GM03348 (cell line): Measurements from ENCODE around the gene CAMK2B.

ENCODE experiments used
- DNase-seq: peaks from one replicate; pipeline ENCODE4 v3.0.0; 2012; ENCODE audit warnings: low spot score

The CAMK2B gene

GRCh38 chr7:44286618-44287487 lies 38.5 kb downstream of the CAMK2B start:
- no peak for DNase-seq

- DNase-seq, result no peak
Measured at GRCh38 chr7:44286182-44286617, 39.2 kb downstream of the CAMK2B start.

- DNase-seq, result no peak
Measured at GRCh38 chr7:44285561-44285960, 39.8 kb downstream of the CAMK2B start.

GRCh38 chr7:44284881-44285541 lies 40.4 kb downstream of the CAMK2B start:
- DNase-seq, result no peak

- no peak for DNase-seq
Measured at GRCh38 chr7:44284216-44284615, 41.2 kb downstream of the CAMK2B start.

- no peak for DNase-seq
Measured at GRCh38 chr7:44283381-44284211, 41.8 kb downstream of the CAMK2B start.

- no peak for DNase-seq
Measured at GRCh38 chr7:44282601-44283171, 42.7 kb downstream of the CAMK2B start.

GRCh38 chr7:44281811-44282600 lies 43.4 kb downstream of the CAMK2B start:
- no peak for DNase-seq

- no peak for DNase-seq
Measured at GRCh38 chr7:44280993-44281721, 44.2 kb downstream of the CAMK2B start.

- DNase-seq, result no peak
Measured at GRCh38 chr7:44280636-44280992, 44.8 kb downstream of the CAMK2B start.

GRCh38 chr7:44279731-44280505 lies 45.5 kb downstream of the CAMK2B start:
- no peak for DNase-seq

- DNase-seq, result no peak
Measured at GRCh38 chr7:44279286-44279685, 46.1 kb downstream of the CAMK2B start.

- no peak for DNase-seq
Measured at GRCh38 chr7:44278451-44279161, 46.8 kb downstream of the CAMK2B start.

GRCh38 chr7:44277851-44278250 lies 47.5 kb downstream of the CAMK2B start:
- no peak for DNase-seq

GRCh38 chr7:44277391-44277790 lies 48.0 kb downstream of the CAMK2B start:
- DNase-seq, result no peak

- no peak for DNase-seq
Measured at GRCh38 chr7:44276571-44277221, 48.7 kb downstream of the CAMK2B start.

GRCh38 chr7:44275957-44276570 lies 49.3 kb downstream of the CAMK2B start:
- no peak for DNase-seq

- no peak for DNase-seq
Measured at GRCh38 chr7:44275146-44275545, 50.2 kb downstream of the CAMK2B start.
